GM19240 (cell line): Measurements from ENCODE around the gene SDF2.

Experiments
- DNase-seq: peaks from one replicate; pipeline ENCODE4 v3.0.0; 2011; ENCODE audit warnings: low spot score; ENCODE audit not compliant: insufficient read length

SDF2 gene, protein sequence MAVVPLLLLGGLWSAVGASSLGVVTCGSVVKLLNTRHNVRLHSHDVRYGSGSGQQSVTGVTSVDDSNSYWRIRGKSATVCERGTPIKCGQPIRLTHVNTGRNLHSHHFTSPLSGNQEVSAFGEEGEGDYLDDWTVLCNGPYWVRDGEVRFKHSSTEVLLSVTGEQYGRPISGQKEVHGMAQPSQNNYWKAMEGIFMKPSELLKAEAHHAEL

DNA sequence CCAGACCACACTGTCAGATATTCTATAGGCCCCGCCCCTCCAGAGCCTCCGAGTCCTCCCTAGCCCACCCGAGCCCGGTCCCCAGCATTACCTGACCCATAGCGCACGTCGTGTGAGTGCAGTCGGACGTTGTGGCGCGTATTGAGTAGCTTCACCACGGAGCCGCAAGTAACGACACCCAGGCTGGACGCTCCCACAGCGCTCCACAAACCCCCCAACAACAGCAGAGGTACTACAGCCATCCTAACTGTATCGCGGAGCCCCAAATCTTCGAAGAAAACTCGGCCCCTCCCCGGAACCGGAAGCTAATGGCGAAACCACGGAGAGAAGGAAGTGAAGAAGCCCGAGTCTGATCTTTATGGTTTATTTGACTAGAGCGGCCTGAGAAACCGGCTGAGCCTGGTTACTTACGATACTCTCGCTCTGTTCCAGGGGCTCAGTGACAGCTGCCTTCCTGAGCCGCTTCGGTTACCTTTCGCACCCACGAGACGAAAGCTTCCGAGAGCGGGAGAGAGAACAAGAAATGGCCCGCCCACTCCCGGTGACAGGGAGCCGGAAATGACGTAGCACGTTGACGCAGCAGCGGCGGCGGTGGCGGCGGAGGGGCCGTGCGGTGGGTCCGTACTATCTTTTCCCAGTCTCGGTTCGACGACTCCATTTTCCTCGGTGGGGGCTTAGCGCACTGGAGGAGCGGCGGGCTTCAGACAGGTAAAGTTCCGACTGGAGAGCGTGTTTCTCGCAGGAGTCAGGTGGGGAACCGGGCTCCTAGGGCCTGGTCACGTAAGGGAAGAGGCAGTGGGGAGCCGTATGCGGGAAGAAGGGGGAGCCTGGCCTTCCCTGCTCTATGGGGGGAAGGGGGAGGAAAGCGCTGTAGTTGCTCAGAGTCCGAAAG, at the start of gene SDF2, which contains the start of gene SUPT6H:
Gene SDF2 (minus strand): TSS at position 272 of the 892 bp plus-strand sequence. CDS start 30 bp downstream, at position 242.
Gene SUPT6H (plus strand): TSS at position 571 of the 892 bp plus-strand sequence. CDS start 11,197 bp downstream, outside the sequence.
- peak; percentile 95 for DNase-seq

DNA sequence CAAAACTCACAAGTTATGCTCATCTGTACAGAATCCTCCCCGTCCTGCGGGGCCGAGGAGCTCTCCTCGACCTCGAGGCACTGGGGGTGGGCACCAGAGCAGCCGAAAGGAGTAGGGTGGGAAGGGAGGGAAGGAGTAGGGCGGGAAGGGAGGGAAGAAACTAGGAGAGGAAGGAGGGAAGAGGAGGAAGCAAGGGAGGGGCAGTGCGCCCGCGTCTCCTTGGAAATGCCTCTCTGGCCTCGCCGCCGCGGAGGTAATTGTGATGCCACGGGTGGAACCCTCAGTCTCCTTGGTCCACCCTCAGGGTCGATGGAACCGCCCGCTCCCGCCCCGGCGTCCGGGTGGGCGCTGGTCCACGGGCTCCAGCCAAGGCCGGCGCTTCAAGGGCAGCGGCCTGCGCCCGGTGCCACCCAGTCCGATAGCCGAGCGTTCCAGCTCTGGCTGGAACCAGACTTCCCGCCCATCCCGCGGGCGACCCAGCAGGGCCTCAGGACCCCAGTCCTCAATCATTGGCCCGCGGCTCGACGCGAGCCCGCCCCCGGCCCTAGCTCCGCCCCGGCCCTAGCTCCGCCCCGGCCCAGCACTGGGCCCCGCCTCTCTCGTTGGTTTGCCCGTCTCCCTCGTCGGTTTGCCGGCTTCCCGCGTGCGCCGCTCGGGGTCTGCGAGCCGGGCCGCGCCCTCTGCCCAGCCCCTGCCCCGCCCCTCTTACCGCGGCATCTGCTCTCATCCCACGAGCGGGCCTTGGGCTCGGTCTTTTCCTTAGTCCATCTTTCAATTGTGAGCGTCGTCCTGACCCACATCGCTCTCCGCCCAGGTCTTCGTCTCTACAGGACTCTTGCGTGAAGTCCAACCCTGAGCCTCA, 49.4 kb upstream of the SDF2 start:
- peak; percentile 91 for DNase-seq

DNA sequence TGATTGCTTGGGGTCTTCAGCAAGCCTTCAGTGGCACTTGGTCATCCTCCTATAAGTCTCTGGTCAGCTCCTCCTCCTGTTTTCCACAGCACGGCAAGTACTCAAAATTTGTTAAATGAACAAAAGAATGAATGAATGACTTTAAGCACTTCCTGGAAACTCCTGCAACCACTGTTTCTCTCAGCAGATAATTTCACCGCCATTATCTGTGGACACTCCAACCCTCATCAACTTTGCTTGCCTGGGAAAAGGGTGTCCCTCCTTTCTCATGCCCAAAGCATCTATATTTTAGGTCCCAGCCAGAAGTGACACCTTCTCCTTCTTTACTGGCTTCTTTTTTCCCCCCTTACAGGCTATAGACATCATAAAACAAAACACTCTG, 45.6 kb upstream of the SDF2 start:
- no peak for DNase-seq

DNA sequence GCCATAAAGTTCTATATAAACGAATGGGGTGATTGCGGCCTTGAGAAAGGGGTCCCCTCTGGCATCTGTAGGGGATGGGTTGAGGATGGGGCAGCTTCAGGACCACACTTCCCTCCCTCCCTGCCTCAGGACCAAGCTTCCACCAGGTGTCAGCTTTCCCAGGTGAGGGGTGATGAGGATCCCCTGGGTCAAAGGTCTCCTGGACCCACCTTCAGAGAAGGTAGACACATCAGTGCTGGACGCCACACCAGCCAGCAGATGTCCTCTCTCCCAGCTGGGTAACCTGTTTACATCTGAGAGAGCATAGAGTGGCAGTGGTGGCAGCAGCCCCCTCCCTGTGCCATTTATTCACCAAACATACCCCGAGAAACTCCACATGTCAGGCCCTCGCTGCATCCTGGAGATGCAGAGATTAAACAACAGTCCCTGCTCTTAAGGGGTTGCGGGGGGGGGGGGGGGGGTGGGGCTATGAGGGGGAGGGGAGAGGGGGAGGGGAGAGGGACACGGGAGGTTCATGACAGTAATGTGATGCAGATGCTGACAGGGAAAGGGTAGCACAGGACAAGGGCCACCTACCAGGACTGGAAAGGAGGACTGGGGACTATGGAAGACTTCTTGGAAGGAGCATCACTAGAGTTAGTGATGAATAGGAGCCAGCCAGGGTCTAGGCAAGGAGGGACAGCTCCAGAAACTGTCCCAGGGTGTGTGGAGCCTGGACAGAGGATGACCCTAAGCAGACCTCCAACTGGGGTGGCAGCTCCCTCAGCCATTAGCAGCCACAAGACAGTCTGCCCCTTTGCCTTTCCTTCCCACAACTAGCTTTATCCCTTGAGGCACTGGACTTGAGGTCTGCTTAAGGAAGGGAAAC, 45.0 kb upstream of the SDF2 start:
- no peak for DNase-seq

DNA sequence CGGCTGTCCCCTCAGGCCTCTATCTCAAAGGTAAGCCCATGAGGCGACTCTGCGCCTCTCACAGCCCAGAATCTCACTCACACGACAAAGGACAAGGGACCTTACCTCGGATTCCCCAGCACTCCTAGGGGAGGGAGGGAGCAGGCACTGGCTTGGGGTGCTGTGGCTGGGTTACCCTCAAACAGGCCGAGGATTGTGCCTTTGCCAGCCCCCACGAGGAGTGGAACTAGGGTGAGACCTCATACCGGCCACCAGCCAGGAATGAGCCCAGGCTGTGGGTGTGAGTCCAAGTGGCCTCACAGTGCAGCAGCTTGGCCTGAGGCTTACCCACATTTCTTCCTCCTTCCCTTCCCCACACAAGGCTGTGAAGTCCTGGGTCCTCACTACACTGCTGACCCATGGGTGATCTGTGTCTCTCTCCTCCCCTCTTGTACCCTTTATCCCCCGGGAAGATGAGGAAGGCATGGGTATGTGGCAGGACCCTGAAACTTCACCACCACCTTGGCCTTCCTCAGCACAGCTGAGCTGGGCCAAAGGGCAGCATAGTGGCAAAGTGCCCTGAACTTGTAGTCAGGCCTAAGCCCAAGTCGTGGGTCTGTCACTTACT, 44.1 kb upstream of the SDF2 start:
- no peak for DNase-seq

DNA sequence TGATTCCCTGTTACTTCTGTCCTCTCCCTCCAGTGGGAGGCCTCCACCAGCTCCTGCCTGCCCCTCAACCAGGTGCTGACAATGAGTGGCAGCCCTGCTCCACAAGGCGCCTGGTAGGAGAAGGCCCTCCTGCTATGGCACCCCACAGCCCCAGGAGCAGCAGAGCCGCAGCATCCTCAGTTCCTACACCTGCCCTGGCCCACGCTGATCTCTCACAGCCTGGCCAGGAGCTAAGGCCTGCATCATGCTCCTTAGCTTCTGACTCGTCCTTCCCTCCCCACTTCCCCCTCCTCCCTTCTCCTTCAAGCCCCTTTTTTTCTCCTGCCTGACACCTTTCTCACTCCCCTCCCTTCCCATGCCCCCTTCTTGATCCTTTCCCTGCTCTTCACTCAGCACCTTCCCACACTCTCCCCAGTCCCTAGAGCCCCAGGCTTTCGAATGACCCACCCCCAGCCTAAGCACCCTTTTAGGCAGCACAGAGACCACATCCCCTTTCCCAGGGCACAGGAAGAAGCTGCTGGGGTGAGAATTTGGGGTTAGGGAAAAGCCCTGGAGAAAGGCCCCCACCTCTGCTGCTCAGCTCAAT, 43.5 kb upstream of the SDF2 start:
- DNase-seq, result no peak

DNA sequence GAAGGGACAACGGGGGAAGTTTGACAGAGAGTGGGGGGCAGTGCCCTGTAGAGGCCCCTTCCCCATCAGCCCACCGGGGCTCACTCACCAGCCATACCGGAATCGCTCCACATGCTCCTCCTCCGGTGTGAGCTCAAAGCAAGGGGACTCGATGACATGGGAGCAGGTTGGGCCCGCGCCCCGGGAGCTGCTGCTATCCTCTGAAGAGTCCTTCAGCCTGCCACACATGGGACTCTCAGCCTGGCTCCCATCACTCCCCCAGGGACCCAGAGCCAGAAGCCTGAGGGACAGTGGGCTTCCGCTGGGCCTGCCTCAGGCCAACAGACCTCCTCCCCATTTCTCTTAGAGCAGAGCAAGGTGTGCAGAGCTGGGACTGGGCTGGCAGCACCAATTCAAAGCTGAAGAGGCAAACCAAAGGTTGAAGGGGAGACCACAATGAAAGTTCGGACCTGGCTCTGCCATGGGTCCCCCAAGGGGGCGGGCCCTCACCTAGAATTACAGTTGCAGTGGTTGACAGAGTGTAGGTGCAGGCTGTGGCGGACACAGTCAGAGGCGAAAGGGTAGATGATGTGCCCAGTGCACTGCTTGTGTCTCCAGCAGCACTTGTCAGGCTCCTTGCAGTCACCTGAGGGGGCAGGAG, 42.6 kb upstream of the SDF2 start:
- no peak for DNase-seq

DNA sequence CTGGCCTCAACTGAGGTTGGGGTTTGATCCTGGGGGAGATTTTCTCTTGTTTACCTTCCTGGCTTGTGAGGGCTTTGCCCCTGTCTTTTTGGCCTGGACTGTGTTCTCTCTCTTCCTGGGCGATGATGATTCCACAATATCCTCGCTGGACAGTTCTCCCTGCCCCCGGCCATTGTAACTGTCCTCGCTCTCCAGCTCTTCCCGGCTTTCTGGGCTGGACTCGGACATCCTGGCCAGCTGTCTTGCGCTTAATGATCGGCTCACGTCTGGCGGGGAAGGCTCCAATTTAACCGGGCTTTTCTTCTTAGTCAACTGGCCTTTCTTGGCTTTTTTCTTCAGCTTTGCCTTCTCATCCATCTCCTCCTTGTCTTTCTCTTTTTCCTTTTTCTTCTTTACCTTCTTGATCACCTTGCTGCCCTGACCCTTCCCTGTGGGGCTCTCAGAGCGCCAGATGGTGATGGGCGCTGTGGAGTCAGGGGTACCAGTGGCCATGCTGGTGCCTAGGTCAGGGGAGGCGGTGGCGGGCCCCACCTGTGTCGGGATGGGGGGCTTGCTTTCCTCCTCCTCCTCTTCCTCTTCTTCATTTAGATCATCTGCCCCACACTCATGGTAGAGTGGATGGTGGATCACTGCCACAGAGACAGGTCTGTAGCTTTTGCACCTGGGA, 42.0 kb upstream of the SDF2 start:
- no peak for DNase-seq

DNA sequence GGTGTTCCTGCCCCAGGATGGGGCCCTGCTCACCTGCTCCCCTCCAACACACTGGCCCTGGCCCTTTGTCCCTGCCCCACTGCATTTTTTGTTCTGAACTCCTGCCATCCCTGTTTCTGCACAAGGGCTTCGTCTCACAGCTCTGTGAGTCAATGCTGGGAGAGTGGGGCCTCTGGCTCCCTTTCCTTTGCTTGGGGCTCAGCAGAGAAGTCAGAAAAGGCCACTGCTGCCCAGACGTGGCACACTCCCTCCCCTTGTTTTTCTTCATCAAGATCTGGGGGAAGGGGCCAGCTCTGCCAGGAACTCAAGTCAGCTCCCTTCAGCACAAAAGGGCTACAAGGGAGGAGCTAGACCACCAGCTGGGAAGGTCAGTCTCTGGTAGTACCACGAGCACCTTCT, 41.0 kb upstream of the SDF2 start:
- DNase-seq, result no peak

DNA sequence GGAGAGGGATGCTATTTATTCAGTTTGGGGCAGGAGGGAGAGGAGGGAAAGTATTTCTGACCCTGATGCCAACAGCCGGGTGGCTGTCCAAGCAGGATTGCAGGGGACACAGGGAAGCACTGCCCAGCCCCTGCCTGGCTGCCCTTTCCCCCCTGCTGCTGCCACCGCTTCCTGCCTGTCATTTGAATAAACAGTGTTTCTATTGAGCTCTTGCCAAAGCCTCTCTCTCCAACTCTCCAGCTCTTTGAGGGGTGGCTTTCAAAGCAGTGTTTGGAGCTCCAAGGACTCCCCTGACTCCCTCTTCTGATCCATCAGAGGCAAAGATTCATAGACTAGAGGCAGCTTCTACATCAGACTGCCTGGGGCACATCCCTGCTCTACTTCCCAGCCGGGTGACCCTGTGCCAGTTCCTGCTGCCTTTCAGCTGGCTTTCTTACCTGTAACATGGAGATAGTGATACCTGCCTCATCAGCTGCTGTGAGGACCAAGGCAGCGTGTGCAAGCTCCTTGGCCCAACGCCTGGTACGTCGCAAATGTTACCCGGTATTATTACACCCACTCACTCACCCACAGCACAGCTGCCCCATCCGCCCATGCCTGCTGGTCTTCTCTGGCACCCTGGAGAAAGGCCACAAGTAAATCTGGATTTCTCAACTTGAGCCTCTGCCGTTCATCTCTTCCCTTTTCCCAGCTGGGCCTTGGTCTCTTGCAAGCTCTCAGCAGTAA, 40.5 kb upstream of the SDF2 start:
- no peak for DNase-seq

DNA sequence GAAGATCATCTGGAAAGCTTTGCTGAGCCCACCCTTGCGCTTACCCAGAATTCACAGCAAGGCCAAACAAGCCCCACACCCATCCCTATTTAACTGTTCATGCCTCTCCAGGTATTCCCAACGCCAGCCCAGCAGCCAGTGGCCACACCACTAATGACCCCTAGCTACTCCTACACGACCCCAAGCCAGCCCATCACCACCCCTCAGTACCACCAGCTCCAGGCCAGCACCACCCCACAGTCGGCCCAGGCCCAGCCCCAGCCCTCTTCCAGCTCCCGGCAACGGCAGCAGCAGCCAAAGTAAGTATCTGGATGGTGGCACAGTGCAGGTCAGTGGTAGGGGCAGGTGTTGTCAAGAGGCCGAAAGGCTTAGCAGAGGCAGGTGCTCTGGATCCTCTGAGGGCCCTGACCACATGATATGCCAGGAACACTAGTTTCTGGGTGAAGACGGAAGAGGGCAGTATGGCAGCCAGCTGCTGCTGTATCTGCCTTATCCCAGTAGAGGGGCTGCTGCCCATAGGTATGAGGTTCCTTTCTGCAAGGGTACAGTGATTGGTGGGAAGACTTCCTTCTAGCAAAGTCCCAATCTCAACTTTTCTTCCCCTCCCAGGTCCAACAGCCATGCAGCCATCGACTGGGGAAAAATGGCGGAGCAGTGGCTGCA, 39.3 kb upstream of the SDF2 start:
- no peak for DNase-seq

DNA sequence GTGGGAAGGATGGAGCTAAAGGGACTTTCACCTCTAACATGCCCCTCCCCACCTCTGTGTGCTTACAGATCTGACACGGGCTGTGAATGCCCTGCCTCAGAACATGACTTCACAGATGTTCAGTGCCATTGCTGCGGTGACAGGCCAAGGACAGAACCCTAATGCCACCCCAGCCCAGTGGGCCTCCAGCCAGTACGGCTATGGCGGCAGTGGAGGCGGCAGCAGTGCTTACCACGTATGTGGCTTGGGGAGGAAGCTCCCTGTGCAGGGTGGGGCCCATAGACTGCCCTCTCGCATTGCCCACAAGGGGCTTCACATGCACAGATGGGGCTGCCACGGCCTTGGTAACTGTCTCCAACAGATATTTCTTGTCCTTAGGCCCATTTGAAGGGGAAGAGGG, 38.6 kb upstream of the SDF2 start:
- DNase-seq, result no peak

DNA sequence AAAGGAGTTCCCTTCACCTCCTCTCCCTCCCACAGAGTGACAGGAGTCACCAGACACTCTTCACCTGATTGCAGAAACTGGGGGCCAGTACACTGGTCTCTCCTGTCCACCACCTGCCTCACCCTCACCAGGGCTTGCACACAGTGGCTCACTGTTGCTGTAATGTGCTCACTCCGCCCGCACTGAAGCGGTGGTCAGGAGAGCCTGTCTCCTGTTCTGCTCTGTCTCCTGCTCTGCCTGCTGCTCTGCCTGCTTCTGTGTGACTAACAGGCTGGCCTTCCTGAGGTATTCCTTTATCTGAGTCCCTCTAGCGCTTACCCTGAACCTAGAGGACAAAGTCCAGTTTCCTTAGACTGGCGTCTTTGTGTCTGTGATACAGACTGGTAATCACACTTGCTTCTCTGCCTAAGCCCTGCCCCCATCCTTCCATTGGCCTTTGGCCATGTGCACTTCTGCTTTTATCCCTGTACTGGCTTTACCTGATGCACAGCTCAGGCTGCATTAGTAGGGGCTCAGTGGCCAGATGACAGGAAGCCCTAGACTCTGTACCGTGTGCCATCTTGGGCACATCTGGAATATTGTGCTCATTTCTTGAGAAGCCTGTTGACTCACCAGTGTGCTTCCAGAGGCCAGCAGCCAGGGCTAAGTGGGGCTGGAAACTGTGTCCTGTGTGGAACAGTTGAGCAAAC, 36.7 kb upstream of the SDF2 start:
- no peak for DNase-seq

DNA sequence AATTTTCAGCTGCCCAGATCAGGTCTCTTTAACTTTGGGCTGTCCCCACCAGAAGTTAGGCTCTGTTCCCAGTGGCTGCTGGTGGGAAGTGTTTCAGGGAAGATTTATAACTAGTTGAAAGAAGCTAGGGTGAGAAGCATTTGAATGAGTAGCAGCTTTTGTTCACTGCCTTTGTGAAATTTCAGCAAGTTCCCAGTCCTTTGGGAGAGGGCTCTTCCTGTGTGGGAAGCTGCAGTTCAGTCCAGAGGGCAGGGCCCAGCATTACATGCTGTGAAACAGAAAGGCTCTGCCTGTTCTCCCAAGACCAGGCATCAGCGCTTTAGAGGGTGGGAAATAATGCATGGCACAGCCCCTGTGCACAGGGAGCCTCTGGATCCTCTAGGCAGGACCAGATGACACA, 32.2 kb upstream of the SDF2 start:
- no peak for DNase-seq

DNA sequence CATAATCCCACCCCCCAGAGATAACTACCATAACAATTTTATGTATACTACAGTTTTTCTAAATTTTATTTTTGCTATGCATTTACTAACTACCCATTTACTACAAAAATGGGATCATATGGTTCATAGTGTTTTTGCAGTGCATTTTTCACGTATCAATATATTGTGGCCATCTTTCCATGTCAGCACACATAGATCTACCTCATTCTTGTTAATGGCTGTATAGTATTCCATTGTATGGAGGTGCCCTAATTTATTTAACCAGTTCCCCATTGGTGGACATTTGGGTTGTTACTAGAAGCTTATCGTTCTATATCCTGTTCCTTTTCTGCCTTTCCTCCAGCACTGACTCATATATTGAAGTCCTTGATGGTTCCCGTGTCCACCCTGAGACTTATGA, 27.3 kb upstream of the SDF2 start:
- DNase-seq, result no peak

DNA sequence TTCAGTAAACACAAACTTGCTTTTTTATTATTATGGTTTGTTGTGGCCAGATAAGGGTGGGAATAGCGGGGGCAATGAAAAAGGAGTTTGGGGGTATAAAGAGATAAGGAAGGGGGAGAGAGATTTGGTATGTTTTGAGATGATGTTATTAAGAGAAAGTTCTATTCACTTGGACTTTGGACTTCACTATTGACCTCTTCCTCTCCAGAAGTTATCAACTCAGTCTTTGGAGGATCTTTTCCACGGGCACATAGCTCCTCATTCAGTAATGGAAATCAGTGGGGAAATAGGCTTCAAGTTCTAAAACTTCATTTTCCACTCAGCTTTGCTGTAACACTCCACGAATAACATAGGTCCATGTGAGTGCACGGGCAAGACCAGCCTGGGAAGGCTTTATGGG, 26.8 kb upstream of the SDF2 start:
- DNase-seq, result no peak

DNA sequence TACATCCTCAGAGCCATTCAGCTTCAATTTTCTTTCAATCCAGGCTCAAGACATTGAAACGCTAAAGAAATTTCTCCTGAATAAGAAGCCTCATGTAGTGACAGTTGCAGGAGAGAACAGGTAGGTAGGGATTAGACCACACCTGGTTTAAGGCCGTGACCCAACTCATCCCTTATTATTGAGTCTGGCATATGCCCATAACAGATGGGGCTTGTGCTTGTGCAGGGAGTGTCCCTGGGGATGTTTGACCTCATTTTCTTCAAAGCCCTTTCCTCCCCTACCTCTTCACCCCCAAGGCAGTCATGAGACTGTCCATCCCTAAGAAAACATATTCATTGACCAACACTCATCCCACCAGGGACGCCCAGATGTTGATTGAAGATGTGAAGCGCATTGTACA, 24.6 kb upstream of the SDF2 start:
- DNase-seq, result no peak
